H1 (cell line): Measurements from ENCODE around the gene RNF10. TPM values are rescaled to one million over a fixed set of nuclear protein-coding genes. Genes with fewer than 3 reads are reported as not detected.

Experiments used
- CTCF ChIA-PET: fragments of 300-600 bp; sonication (Branson Sonifier 250); formaldehyde crosslinking; loops from one replicate; lab custom pipeline; 2021; ENCODE audit not compliant: partially characterized antibody; lab: Charles Lee
- POLR2A ChIA-PET: fragments of 300-600 bp; sonication (Branson Sonifier 250); formaldehyde crosslinking; loops from one replicate; lab custom pipeline; 2021; ENCODE audit warnings: inconsistent platforms; ENCODE audit not compliant: partially characterized antibody; lab: Charles Lee
- DNase-seq, 2 experiments: peaks; one replicate each; pipeline versions ENCODE4 v3.0.0 to v3.0.0-alpha.2; 2010 to 2022; ENCODE audit warnings: low spot score in 2 of 2, low read depth in 1 of 2, mixed read lengths in 1 of 2
- FAIRE-seq: peaks from 2 replicates; lab custom pipeline; 2011; peaks lifted over from hg19 to GRCh38; lab: Jason Lieb, UNC
- H2AFZ ChIP-seq: 2 replicates; pipeline ENCODE4 v1.8.1; 2012; ENCODE audit warnings: low read length, inconsistent platforms
- H2AK5ac ChIP-seq: 2 replicates; pipeline ENCODE4 v1.6.1; 2013; ENCODE audit warnings: low read depth, low read length
- H2BK120ac ChIP-seq: replicated peaks from 2 replicates; pipeline ENCODE3; 2013; ENCODE audit warnings: low read depth, low read length, inconsistent platforms
- H2BK12ac ChIP-seq: 2 replicates; pipeline ENCODE4 v1.6.1; 2013; ENCODE audit warnings: low read depth, low read length
- H2BK15ac ChIP-seq: 2 replicates; pipeline ENCODE4 v1.6.1; 2013; ENCODE audit warnings: low read length
- H2BK20ac ChIP-seq: 2 replicates; pipeline ENCODE4 v1.6.1; 2013; ENCODE audit warnings: low read length
- H2BK5ac ChIP-seq: 2 replicates; pipeline ENCODE4 v1.6.1; 2013; ENCODE audit warnings: low read depth, low read length
- H3K14ac ChIP-seq: 2 replicates; pipeline ENCODE4 v1.6.1; 2013; ENCODE audit warnings: inconsistent platforms; ENCODE audit not compliant: insufficient read length
- H3K18ac ChIP-seq: 2 replicates; pipeline ENCODE4 v1.6.1; 2013; ENCODE audit warnings: low read length; ENCODE audit errors: extremely low read depth
- H3K23ac ChIP-seq: 2 replicates; pipeline ENCODE4 v1.6.1; 2013; ENCODE audit warnings: inconsistent platforms; ENCODE audit not compliant: insufficient read length
- H3K23me2 ChIP-seq: 2 replicates; pipeline ENCODE4 v1.6.1; 2013; ENCODE audit warnings: low read depth, low read length
- H3K27ac ChIP-seq: 2 replicates; pipeline ENCODE4 v1.6.1; 2011; ENCODE audit warnings: low read depth, low read length, inconsistent platforms
- H3K27me3 ChIP-seq, 4 experiments: replicated peaks in 1 of 4; 1 replicate in 1 of 4; 2 replicates in 3 of 4; pipeline versions ENCODE4 v1.6.1 to v1.8.1; 2011 to 2013; ENCODE audit warnings: low read length in 3 of 4, mild to moderate bottlenecking in 3 of 4, inconsistent platforms in 2 of 4, mixed read lengths in 2 of 4, moderate library complexity in 1 of 4; ENCODE audit not compliant: control insufficient read depth in 3 of 4, insufficient read depth in 3 of 4; ENCODE audit errors: extremely low read depth in 1 of 4
- H3K36me3 ChIP-seq, 4 experiments: 2 replicates each; pipeline versions ENCODE4 v1.6.1 to v1.8.1; 2011 to 2013; ENCODE audit warnings: mild to moderate bottlenecking in 4 of 4, low read length in 3 of 4, moderate library complexity in 2 of 4, control low read depth in 1 of 4, inconsistent platforms in 1 of 4; ENCODE audit not compliant: insufficient read depth in 4 of 4, control insufficient read depth in 2 of 4
- H3K4ac ChIP-seq: replicated peaks from 2 replicates; pipeline ENCODE3; 2013; ENCODE audit warnings: low read length, low read depth, mixed read lengths, inconsistent platforms; ENCODE audit not compliant: insufficient read length
- H3K4me1 ChIP-seq, 4 experiments: replicated peaks in 1 of 4; 1 replicate in 1 of 4; 2 replicates in 3 of 4; pipeline versions ENCODE4 v1.6.1 to v1.8.1; 2011 to 2013; ENCODE audit warnings: low read length in 3 of 4, inconsistent platforms in 2 of 4, mixed read lengths in 1 of 4; ENCODE audit not compliant: insufficient read depth in 4 of 4, control insufficient read depth in 3 of 4
- H3K4me2 ChIP-seq, 2 experiments: 2 replicates each; pipeline versions ENCODE4 v1.6.1 to v1.8.1; 2011 to 2013; ENCODE audit warnings: low read depth in 2 of 2, low read length in 2 of 2, control low read depth in 1 of 2, inconsistent platforms in 1 of 2, mild to moderate bottlenecking in 1 of 2; ENCODE audit not compliant: insufficient read depth in 1 of 2
- H3K4me3 ChIP-seq, 4 experiments: fragments of 200-600, 300-600 bp in 1 of 4; sonication (generic), shearing (Covaris generic), sonication (Bioruptor Twin) in 1 of 4; 2 replicates each; pipeline versions ENCODE4 v1.5.1 to v1.8.1; 2011 to 2016; ENCODE audit warnings: low read length in 4 of 4, low read depth in 3 of 4, control low read depth in 2 of 4, inconsistent platforms in 2 of 4, mild to moderate bottlenecking in 2 of 4, mixed read lengths in 1 of 4, moderate library complexity in 1 of 4; ENCODE audit not compliant: insufficient read depth in 2 of 4; ENCODE audit errors: extremely low read depth in 1 of 4
- H3K56ac ChIP-seq: replicated peaks from 2 replicates; pipeline ENCODE3; 2013; ENCODE audit warnings: low read depth, mild to moderate bottlenecking, mixed read lengths, low read length, inconsistent platforms; ENCODE audit not compliant: insufficient read length
- H3K79me1 ChIP-seq: 2 replicates; pipeline ENCODE4 v1.6.1; 2013; ENCODE audit warnings: low read depth, low read length, control low read depth
- H3K79me2 ChIP-seq, 2 experiments: 2 replicates each; pipeline versions ENCODE4 v1.6.1 to v1.8.1; 2012 to 2013; ENCODE audit warnings: low read length in 2 of 2, mild to moderate bottlenecking in 2 of 2, inconsistent platforms in 1 of 2; ENCODE audit not compliant: insufficient read depth in 2 of 2, control insufficient read depth in 1 of 2
- H3K9ac ChIP-seq, 4 experiments: replicated peaks in 1 of 4; 1 replicate in 1 of 4; 2 replicates in 3 of 4; pipeline versions ENCODE4 v1.6.1 to v1.8.1; 2011 to 2013; ENCODE audit warnings: low read depth in 3 of 4, low read length in 3 of 4, control low read depth in 2 of 4, mild to moderate bottlenecking in 2 of 4, moderate library complexity in 2 of 4, inconsistent platforms in 1 of 4; ENCODE audit errors: extremely low read depth in 1 of 4
- H3K9me3 ChIP-seq, 2 experiments: 2 replicates each; pipeline versions ENCODE4 v1.6.1 to v1.8.1; 2012 to 2013; ENCODE audit warnings: mild to moderate bottlenecking in 2 of 2, moderate library complexity in 2 of 2, control low read depth in 1 of 2, inconsistent platforms in 1 of 2, low read depth in 1 of 2, low read length in 1 of 2, mixed read lengths in 1 of 2; ENCODE audit not compliant: insufficient read depth in 2 of 2
- H4K20me1 ChIP-seq, 2 experiments: replicated peaks in 1 of 2; 2 replicates each; pipeline versions ENCODE3 to v1.8.1; 2011 to 2013; ENCODE audit warnings: inconsistent platforms in 2 of 2, low read length in 2 of 2, mild to moderate bottlenecking in 1 of 2; ENCODE audit not compliant: insufficient read depth in 2 of 2, control insufficient read depth in 1 of 2
- H4K5ac ChIP-seq: 2 replicates; pipeline ENCODE4 v1.6.1; 2013; ENCODE audit warnings: low read length, low read depth, mixed read lengths, inconsistent platforms; ENCODE audit not compliant: insufficient read length
- H4K8ac ChIP-seq: 2 replicates; pipeline ENCODE4 v1.8.0; 2013; ENCODE audit warnings: mild to moderate bottlenecking, moderate library complexity, low read length, inconsistent platforms; ENCODE audit not compliant: insufficient read depth; ENCODE audit errors: extremely low read depth
- H4K91ac ChIP-seq: replicated peaks from 2 replicates; pipeline ENCODE3; 2013; ENCODE audit warnings: low read length, mixed read lengths, inconsistent platforms; ENCODE audit not compliant: insufficient read length
- CEBPB ChIP-seq: IDR thresholded peaks from 2 replicates; pipeline ENCODE4 v1.6.1; 2012; ENCODE audit warnings: low read depth, low read length
- CHD2 ChIP-seq: IDR thresholded peaks from 2 replicates; pipeline ENCODE4 v1.6.1; 2012; ENCODE audit warnings: low read length, improper control_type of control experiment
- CTBP2 ChIP-seq: IDR thresholded peaks from 2 replicates; pipeline ENCODE4 v1.7.0; 2011; ENCODE audit warnings: borderline replicate concordance, mild to moderate bottlenecking, moderate library complexity, mixed read lengths, low read length; ENCODE audit not compliant: insufficient read depth, insufficient read length
- FOSL1 ChIP-seq: IDR thresholded peaks from 2 replicates; pipeline ENCODE4 v1.6.1; 2011; ENCODE audit warnings: mild to moderate bottlenecking, low read depth, low read length, moderate library complexity; ENCODE audit not compliant: insufficient read depth
- HDAC2 ChIP-seq, 2 experiments: fragments of 300-600 bp in 1 of 2; sonication (generic) in 1 of 2; IDR thresholded peaks; 2 replicates each; pipeline ENCODE4 v1.6.1; 2011 to 2012; ENCODE audit warnings: low read depth in 2 of 2, low read length in 2 of 2, mild to moderate bottlenecking in 2 of 2, moderate library complexity in 2 of 2, borderline replicate concordance in 1 of 2, inconsistent platforms in 1 of 2
- HDAC6 ChIP-seq: IDR thresholded peaks from one replicate; pipeline ENCODE4 v1.7.1; 2012; ENCODE audit warnings: low read depth, mild to moderate bottlenecking, inconsistent platforms, low read length, moderate library complexity
- NRF1 ChIP-seq: IDR thresholded peaks from 2 replicates; pipeline ENCODE4 v1.6.1; 2011; ENCODE audit warnings: mild to moderate bottlenecking, low read depth, low read length, improper control_type of control experiment
- SIN3A ChIP-seq, 2 experiments: IDR thresholded peaks in 1 of 2; conservative IDR thresholded peaks in 1 of 2; 2 replicates each; pipeline ENCODE4 v1.6.1; 2011 to 2012; ENCODE audit warnings: low read length in 2 of 2, improper control_type of control experiment in 1 of 2, low read depth in 1 of 2, mild to moderate bottlenecking in 1 of 2
- SP2 ChIP-seq: IDR thresholded peaks from 2 replicates; pipeline ENCODE4 v1.6.1; 2012; ENCODE audit warnings: mild to moderate bottlenecking, low read length, inconsistent platforms
- SP4 ChIP-seq: IDR thresholded peaks from 2 replicates; pipeline ENCODE4 v1.6.1; 2012; ENCODE audit warnings: low read length, inconsistent platforms
- TAF7 ChIP-seq: optimal IDR thresholded peaks from 2 replicates; pipeline ENCODE3; 2011; ENCODE audit warnings: low read depth, mild to moderate bottlenecking, inconsistent platforms, low read length, moderate library complexity, borderline replicate concordance
- WGBS, 2 experiments: shearing (Covaris generic) in 1 of 2; methylation state at CpG; one replicate each; pipeline versions ENCODE4 v1.1.6 to v1.1.7; 2013 to 2015; ENCODE audit warnings: low lambda C conversion rate in 2 of 2, mixed read lengths in 2 of 2, inconsistent platforms in 1 of 2, low coverage in 1 of 2, missing lambda C conversion rate in 1 of 2; ENCODE audit not compliant: insufficient replicate concordance in 2 of 2, insufficient coverage in 1 of 2, insufficient read length in 1 of 2; ENCODE audit errors: extremely low coverage in 1 of 2, missing lambda C conversion rate in 1 of 2; 5-methylcytosine and 5-hydroxymethylcytosine counted together
- polyA plus RNA-seq, 7 experiments: library from polyadenylated mRNA; depleted of rRNA in 3 of 7; stranded (reverse) in 5 of 7; unstranded in 2 of 7; fragments of >200 nt in 5 of 7; fragments of 200-250 nt in 2 of 7; gene quantifications; 1 replicate in 5 of 7; 2 replicates in 1 of 7; 4 replicates in 1 of 7; pipeline versions ENCODE4 v1.2.1 to v1.2.3, GENCODE V29; 2011 to 2013; ENCODE audit warnings: missing spikeins in 2 of 7, mixed read lengths in 2 of 7
- total RNA-seq: library from RNA; stranded (reverse); fragmentation: NEBNext Ultra II Directional; extraction: Animal tissue kit (Norgen Biotek cat#: 25700); gene quantifications from 2 replicates; pipeline ENCODE4 v1.2.1, GENCODE V29; 2021
- TF ChIP-seq, protein P1 (sequence below): IDR thresholded peaks from 2 replicates; pipeline ENCODE4 v1.6.1; 2012; ENCODE audit warnings: inconsistent platforms
- TF ChIP-seq, protein P2 (sequence below): IDR thresholded peaks from 2 replicates; pipeline ENCODE4 v1.6.1; 2012; ENCODE audit warnings: inconsistent platforms

RNF10 gene
- total and polyA plus RNA-seq, 2 of the 8 experiments (the other 6 are each of a cell fraction or from before 2014, with no cell fraction given) = 71.6 to 171 TPM

- Histone ChIP-seq H2BK12ac (no peak overlapping the region), H2BK20ac (no peak overlapping the region), H4K20me1 (no peaks in the 10 kb centered on the region), H3K23me2 (no peaks in the 10 kb centered on the region), H2AFZ (no peak overlapping the region), H4K8ac (no peak overlapping the region), H2BK5ac (no peak overlapping the region), H2BK15ac (no peak overlapping the region), H3K23ac (no peak overlapping the region), H3K4ac (no peak overlapping the region), H3K56ac (no peak overlapping the region), H3K9ac (no peak overlapping the region), H3K27ac (no peak overlapping the region), H2AK5ac (no peak overlapping the region), H3K79me1 (no peaks in the 10 kb centered on the region), H3K4me3 (no peak overlapping the region), H3K27me3 (peaks cover 0 to 3% (median 0%) of the 10 kb centered on the region in 4 experiments; a peak in 1 of 7 replicates), H3K18ac (no peak overlapping the region), H4K91ac (no peak overlapping the region), H3K79me2 (no peaks in the 10 kb centered on the region), H3K9me3 (no peaks in the 10 kb centered on the region), H4K5ac (no peak overlapping the region), H3K4me2 (no peak overlapping the region), H3K36me3 (no peaks in the 10 kb centered on the region), H3K4me1 (peaks cover 0 to 4% (median 4%) of the 10 kb centered on the region in 4 experiments; a peak in 4 of 7 replicates), H3K14ac (no peak overlapping the region), H2BK120ac (no peak overlapping the region)
- ChIA-PET CTCF (interaction anchor here (1.2 to 2.3 kb wide), 3 partner anchors 8 to 28 kb away, joined by 4 to 11 read pairs (median 8); no protein-coding TSS in a partner anchor), POLR2A (interaction anchor here (1.2 to 1.6 kb wide), 2 partner anchors 39 to 91 kb away, joined by 3 to 5 read pairs; partner anchors contain the start of gene POP5)
- FAIRE-seq (no peak), DNase-seq (no peak)
- 83% methylated on average over 2 of the region's 2 CpGs; no CpG with 5 or more reads in 1 of the 2 experiments for WGBS, 2 experiments
- TF ChIP-seq SP4 (no peak), CEBPB (no peak), NRF1 (no peak), HDAC2 (IDR thresholded peaks at IDR 0.05; ENCODE audit: borderline replicate concordance in 1 of 2, low read depth in 2 of 2, low read length in 2 of 2) (no peak), HDAC6 (no peak), SIN3A (conservative IDR thresholded peaks at IDR 0.05 in 1 of 2, IDR thresholded peaks at IDR 0.05 in 1 of 2; ENCODE audit: low read depth in 1 of 2, low read length in 2 of 2) (no peak), CHD2 (no peak), TAF7 (no peak), SP2 (no peak), CTBP2 (no peak), FOSL1 (no peak)
- TF ChIP-seq, protein P1, sequence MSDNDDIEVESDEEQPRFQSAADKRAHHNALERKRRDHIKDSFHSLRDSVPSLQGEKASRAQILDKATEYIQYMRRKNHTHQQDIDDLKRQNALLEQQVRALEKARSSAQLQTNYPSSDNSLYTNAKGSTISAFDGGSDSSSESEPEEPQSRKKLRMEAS = no peak
- TF ChIP-seq, protein P2, sequence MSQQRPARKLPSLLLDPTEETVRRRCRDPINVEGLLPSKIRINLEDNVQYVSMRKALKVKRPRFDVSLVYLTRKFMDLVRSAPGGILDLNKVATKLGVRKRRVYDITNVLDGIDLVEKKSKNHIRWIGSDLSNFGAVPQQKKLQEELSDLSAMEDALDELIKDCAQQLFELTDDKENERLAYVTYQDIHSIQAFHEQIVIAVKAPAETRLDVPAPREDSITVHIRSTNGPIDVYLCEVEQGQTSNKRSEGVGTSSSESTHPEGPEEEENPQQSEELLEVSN = no peak
Observed at GRCh38 chr12:120620624-120621023, 86.5 kb downstream of the RNF10 start.
